IMR-90 (cell line): ENCODE data around the gene ZNF366. TPM values are rescaled to one million over a fixed set of nuclear protein-coding genes. Genes with fewer than 3 reads are reported as not detected.

Experiments used
- ATAC-seq: fragments of 200-7000 bp; cut with Tn5 transposase; 2 replicates; pipeline ENCODE4 v1.9.1; 2020; ENCODE audit warnings: low read depth, mild to moderate bottlenecking, moderate library complexity
- BruUV-seq: library from RNA; stranded (reverse); fragments of 400-500 nt; replicated peaks from 2 replicates; lab custom pipeline; 2021; lab: Mats Ljungman, UMichigan
- CTCF ChIA-PET: fragments of 300-600 bp; formaldehyde crosslinking; extraction: SDS; loops from one replicate; lab custom pipeline; 2021; ENCODE audit warnings: antibody characterized with exemption; lab: Yijun Ruan, JAX
- POLR2A ChIA-PET: fragments of 300-600 bp; sonication (Branson Sonifier 250); formaldehyde crosslinking; loops from one replicate; lab custom pipeline; 2022; ENCODE audit warnings: antibody characterized with exemption; ENCODE audit not compliant: unreplicated experiment; lab: Charles Lee
- DNase-seq: peaks from one replicate; pipeline ENCODE4 v3.0.0; 2013
- H2AFZ ChIP-seq: replicated peaks from 2 replicates; pipeline ENCODE3; 2013; ENCODE audit warnings: low read length, mild to moderate bottlenecking; ENCODE audit not compliant: poor library complexity
- H2AK5ac ChIP-seq: 2 replicates; pipeline ENCODE4 v1.6.1; 2013; ENCODE audit warnings: low read depth, low read length, inconsistent platforms
- H2AK9ac ChIP-seq: replicated peaks from 2 replicates; pipeline ENCODE3; 2013; ENCODE audit warnings: mild to moderate bottlenecking, low read depth, low read length, moderate library complexity; ENCODE audit not compliant: poor library complexity
- H2BK120ac ChIP-seq: 2 replicates; pipeline ENCODE4 v1.6.1; 2013; ENCODE audit warnings: low read depth, low read length, inconsistent platforms
- H2BK15ac ChIP-seq: 3 replicates; pipeline ENCODE4 v1.6.1; 2013; ENCODE audit warnings: low read depth, low read length, inconsistent platforms
- H2BK20ac ChIP-seq: 2 replicates; pipeline ENCODE4 v1.6.1; 2013; ENCODE audit warnings: low read depth, mild to moderate bottlenecking, inconsistent platforms, low read length, moderate library complexity
- H2BK5ac ChIP-seq: 2 replicates; pipeline ENCODE4 v1.6.1; 2013; ENCODE audit warnings: mild to moderate bottlenecking, low read depth, low read length, inconsistent platforms; ENCODE audit not compliant: poor library complexity, severe bottlenecking
- H3K14ac ChIP-seq: replicated peaks from 2 replicates; pipeline ENCODE4 v1.6.1; 2013; ENCODE audit warnings: low read depth, low read length, inconsistent platforms
- H3K18ac ChIP-seq: 2 replicates; pipeline ENCODE4 v1.6.1; 2013; ENCODE audit warnings: low read depth, low read length, control low read depth
- H3K23ac ChIP-seq: 2 replicates; pipeline ENCODE4 v1.6.1; 2013; ENCODE audit warnings: low read depth, low read length, inconsistent platforms
- H3K27ac ChIP-seq: 2 replicates; pipeline ENCODE4 v1.5.1; 2013; ENCODE audit warnings: mild to moderate bottlenecking, control low read depth, low read length; ENCODE audit not compliant: insufficient read depth
- H3K27me3 ChIP-seq: 2 replicates; pipeline ENCODE4 v1.6.1; 2013; ENCODE audit warnings: low read length; ENCODE audit not compliant: control insufficient read depth, insufficient read depth
- H3K36me3 ChIP-seq: 2 replicates; pipeline ENCODE4 v1.6.1; 2013; ENCODE audit warnings: low read length, mixed read lengths; ENCODE audit not compliant: control insufficient read depth, insufficient read depth
- H3K4ac ChIP-seq: 2 replicates; pipeline ENCODE4 v1.6.1; 2013; ENCODE audit warnings: low read depth, low read length, inconsistent platforms
- H3K4me1 ChIP-seq: 2 replicates; pipeline ENCODE4 v1.6.1; 2013; ENCODE audit warnings: low read length, mixed read lengths; ENCODE audit not compliant: control insufficient read depth, insufficient read depth
- H3K4me2 ChIP-seq: 2 replicates; pipeline ENCODE4 v1.6.1; 2013; ENCODE audit warnings: low read depth, mild to moderate bottlenecking, control low read depth, low read length, moderate library complexity
- H3K4me3 ChIP-seq: 2 replicates; pipeline ENCODE4 v1.5.1; 2013; ENCODE audit warnings: low read depth, mild to moderate bottlenecking, control low read depth, low read length, moderate library complexity; ENCODE audit not compliant: insufficient read depth
- H3K56ac ChIP-seq: 2 replicates; pipeline ENCODE4 v1.6.1; 2013; ENCODE audit warnings: low read length, inconsistent platforms; ENCODE audit not compliant: insufficient read depth; ENCODE audit errors: extremely low read depth
- H3K79me1 ChIP-seq, 2 experiments: 2 replicates each; pipeline ENCODE4 v1.6.1; 2013; ENCODE audit warnings: low read length in 2 of 2, inconsistent platforms in 1 of 2, low read depth in 1 of 2
- H3K9ac ChIP-seq: 2 replicates; pipeline ENCODE4 v1.6.1; 2013; ENCODE audit warnings: low read depth, low read length, control low read depth
- H3K9me1 ChIP-seq: 2 replicates; pipeline ENCODE4 v1.6.1; 2013; ENCODE audit warnings: low read length, inconsistent platforms; ENCODE audit not compliant: insufficient read depth
- H3K9me3 ChIP-seq: 2 replicates; pipeline ENCODE4 v1.6.1; 2013; ENCODE audit warnings: low read length; ENCODE audit not compliant: control insufficient read depth, insufficient read depth
- H4K20me1 ChIP-seq: 2 replicates; pipeline ENCODE4 v1.6.1; 2013; ENCODE audit warnings: low read length, inconsistent platforms; ENCODE audit not compliant: insufficient read depth
- H4K5ac ChIP-seq: 2 replicates; pipeline ENCODE4 v1.6.1; 2013; ENCODE audit warnings: mild to moderate bottlenecking, low read depth, low read length, control low read depth
- H4K8ac ChIP-seq, 2 experiments: 2 replicates each; pipeline ENCODE4 v1.6.1; 2013; ENCODE audit warnings: low read depth in 2 of 2, low read length in 2 of 2, control low read depth in 1 of 2, inconsistent platforms in 1 of 2
- H4K91ac ChIP-seq: 2 replicates; pipeline ENCODE4 v1.6.1; 2013; ENCODE audit warnings: low read depth, low read length, inconsistent platforms; ENCODE audit not compliant: insufficient read depth
- BHLHE40 ChIP-seq: fragments of 150-350 bp; IDR thresholded peaks from 2 replicates; pipeline ENCODE4 v1.6.1; 2016; ENCODE audit warnings: mild to moderate bottlenecking, low read depth, low read length
- CEBPB ChIP-seq: IDR thresholded peaks from 2 replicates; pipeline ENCODE4 v1.6.1; 2012; ENCODE audit warnings: low read depth, low read length, improper control_type of control experiment
- CHD1 ChIP-seq: IDR thresholded peaks from 2 replicates; pipeline ENCODE4 v1.6.1; 2012; ENCODE audit warnings: low read depth, low read length, improper control_type of control experiment
- CTCF ChIP-seq: conservative IDR thresholded peaks from 2 replicates; pipeline ENCODE4 v1.5.1; 2012; ENCODE audit warnings: mild to moderate bottlenecking, low read depth, low read length, improper control_type of control experiment
- ELK1 ChIP-seq: fragments of 150-350 bp; IDR thresholded peaks from 2 replicates; pipeline ENCODE4 v1.6.1; 2016; ENCODE audit warnings: low read depth, mild to moderate bottlenecking, low read length, moderate library complexity, borderline replicate concordance
- FOS ChIP-seq: fragments of 150-350 bp; IDR thresholded peaks from 2 replicates; pipeline ENCODE4 v1.6.1; 2016; ENCODE audit warnings: low read depth, low read length
- MAFK ChIP-seq: IDR thresholded peaks from 2 replicates; pipeline ENCODE4 v1.6.1; 2012; ENCODE audit warnings: low read depth, low read length, improper control_type of control experiment
- MAZ ChIP-seq: IDR thresholded peaks from 2 replicates; pipeline ENCODE4 v1.6.1; 2012; ENCODE audit warnings: low read depth, mild to moderate bottlenecking, low read length, improper control_type of control experiment, moderate library complexity, borderline replicate concordance
- MXI1 ChIP-seq: IDR thresholded peaks from 2 replicates; pipeline ENCODE4 v1.6.1; 2012; ENCODE audit warnings: low read depth, mild to moderate bottlenecking, low read length, moderate library complexity, borderline replicate concordance
- NFE2L2 ChIP-seq: fragments of 150-350 bp; IDR thresholded peaks from 2 replicates; pipeline ENCODE4 v1.6.1; 2016; ENCODE audit warnings: low read depth, mild to moderate bottlenecking, low read length
- POLR2A ChIP-seq: IDR thresholded peaks from 2 replicates; pipeline ENCODE4 v1.6.1; 2012; ENCODE audit warnings: mild to moderate bottlenecking, low read depth, low read length
- RAD21 ChIP-seq: IDR thresholded peaks from 2 replicates; pipeline ENCODE4 v1.6.1; 2012; ENCODE audit warnings: low read length, improper control_type of control experiment
- RCOR1 ChIP-seq: IDR thresholded peaks from 2 replicates; pipeline ENCODE4 v1.6.1; 2012; ENCODE audit warnings: mild to moderate bottlenecking, low read length, improper control_type of control experiment; ENCODE audit not compliant: insufficient replicate concordance
- RFX5 ChIP-seq: IDR thresholded peaks from 2 replicates; pipeline ENCODE4 v1.8.0; 2012; ENCODE audit warnings: low read depth, mild to moderate bottlenecking, low read length, moderate library complexity
- SMC3 ChIP-seq: fragments of 150-350 bp; IDR thresholded peaks from 2 replicates; pipeline ENCODE4 v1.6.1; 2016; ENCODE audit warnings: low read depth, mild to moderate bottlenecking, antibody characterized with exemption, low read length, moderate library complexity
- USF2 ChIP-seq: fragments of 150-350 bp; IDR thresholded peaks from 2 replicates; pipeline ENCODE4 v1.6.1; 2017; ENCODE audit warnings: mild to moderate bottlenecking, antibody characterized with exemption, low read length, low read depth
- WGBS, 2 experiments: methylation state at CpG; one replicate each; pipeline versions ENCODE4 v1.1.5 to v1.1.7; 2013; ENCODE audit warnings: missing lambda C conversion rate in 2 of 2; ENCODE audit not compliant: insufficient read length in 1 of 2; ENCODE audit errors: extremely low coverage in 2 of 2; 5-methylcytosine and 5-hydroxymethylcytosine counted together
- dilution Hi-C: fragments of 300-500 bp; cut with HindIII; formaldehyde crosslinking; loops from one replicate; pipeline ENCODE4 v1.14.3; 2018; ENCODE audit warnings: low sequenced_read_pairs; ENCODE audit not compliant: unreplicated experiment
- in situ Hi-C: fragments of 300-500 bp; cut with MboI; formaldehyde crosslinking; loops from 3 replicates; pipeline ENCODE4 v1.14.3; 2019; ENCODE audit warnings: low sequenced_read_pairs, inconsistent platforms, mixed read lengths
- intact Hi-C: fragments of 100-400 bp; cut with micrococcal nuclease; formaldehyde crosslinking; loops from 2 replicates; pipeline ENCODE4 v1.10.0; 2022
- polyA plus RNA-seq, 3 experiments: library from polyadenylated mRNA; depleted of rRNA; stranded (reverse); fragments of >200 nt; gene quantifications; 2 replicates each; pipeline ENCODE4 v1.2.3, GENCODE V29; 2012; ENCODE audit warnings: low replicate concordance in 1 of 3
- total RNA-seq: library from RNA; depleted of rRNA; stranded (reverse); fragments of >200 nt; gene quantifications from 2 replicates; pipeline ENCODE4 v1.2.3, GENCODE V29; 2012

The ZNF366 gene
- total and polyA plus RNA-seq, 2 of the 4 experiments (the other 2 are of a cell fraction), result not detected

GRCh38 chr5:72459913-72460312 lies 47.3 kb downstream of the ZNF366 start:
- WGBS, 2 experiments, result 100% methylated on average over 3 of the region's 18 CpGs; no CpG with 5 or more reads in 1 of the 2 experiments
- no peaks in the 10 kb centered on the region for H4K20me1 ChIP-seq

More at GRCh38 chr5:72459913-72460312, 47.3 kb downstream of the ZNF366 start:
- H3K27me3 ChIP-seq, result no peaks in the 10 kb centered on the region
- in situ Hi-C loops, result no loop called here
- no peaks in the 10 kb centered on the region for H3K36me3 ChIP-seq
- H3K9ac ChIP-seq, result no peak overlapping the region
- H3K27ac ChIP-seq, result no peak overlapping the region
- H3K14ac ChIP-seq, result no peak overlapping the region
- no peak overlapping the region for H2AK9ac ChIP-seq
- no peak overlapping the region for H3K23ac ChIP-seq
- ATAC-seq (no peak), DNase-seq (no peak)
- ChIA-PET CTCF (no interaction called here), POLR2A (no interaction called here)
- no peak overlapping the region for H3K4ac ChIP-seq
- H2BK5ac ChIP-seq, result no peak overlapping the region
- H2BK15ac ChIP-seq, result no peak overlapping the region
- intact Hi-C loops, result no loop called here
- H3K56ac ChIP-seq, result no peak overlapping the region
- no peak overlapping the region for H3K4me2 ChIP-seq
- H3K79me1 ChIP-seq, result no peaks in the 10 kb centered on the region
- no TSS peak for BruUV-seq
- no peaks in the 10 kb centered on the region for H3K9me1 ChIP-seq
- dilution Hi-C loops, result no loop called here
- no peak overlapping the region for H2AK5ac ChIP-seq
- H4K8ac ChIP-seq, result no peak overlapping the region
- no peaks in the 10 kb centered on the region for H3K9me3 ChIP-seq
- H2BK120ac ChIP-seq, result no peak overlapping the region
- no peak overlapping the region for H3K18ac ChIP-seq
- no peak overlapping the region for H2BK20ac ChIP-seq
- H4K5ac ChIP-seq, result no peak overlapping the region
- no peaks in the 10 kb centered on the region for H3K4me1 ChIP-seq
- H2AFZ ChIP-seq, result no peak overlapping the region
- TF ChIP-seq CTCF, result no peak
- no peak for TF ChIP-seq SMC3
- TF ChIP-seq NFE2L2, result no peak
- TF ChIP-seq ELK1, result no peak
- TF ChIP-seq MAZ, result no peak
- TF ChIP-seq CHD1, result no peak
- TF ChIP-seq RAD21, result no peak
- no peak for TF ChIP-seq USF2
- no peak for TF ChIP-seq MXI1
- TF ChIP-seq RFX5, result no peak
- no peak for TF ChIP-seq POLR2A
- no peak for TF ChIP-seq FOS
- TF ChIP-seq CEBPB, result no peak
- no peak for TF ChIP-seq MAFK
- TF ChIP-seq BHLHE40, result no peak
- no peak for TF ChIP-seq RCOR1
- no peak overlapping the region for H3K4me3 ChIP-seq
- H4K91ac ChIP-seq, result no peak overlapping the region
